22Rv1 (cell line): ENCODE measurements around the gene MSRB1.

ENCODE experiments used
- ZFX ChIP-seq: fragments of 450-650 bp; IDR thresholded peaks from 2 replicates; pipeline ENCODE4 v1.6.1; 2017; ENCODE audit warnings: antibody characterized with exemption, borderline replicate concordance
- TF ChIP-seq, protein P1 (sequence below): fragments of 450-650 bp; IDR thresholded peaks from 2 replicates; pipeline ENCODE4 v1.5.1; 2017; ENCODE audit warnings: mild to moderate bottlenecking

GRCh38 chr16:1938316-1938715, 4.7 kb downstream of the MSRB1 start:
- TF ChIP-seq, protein P1, sequence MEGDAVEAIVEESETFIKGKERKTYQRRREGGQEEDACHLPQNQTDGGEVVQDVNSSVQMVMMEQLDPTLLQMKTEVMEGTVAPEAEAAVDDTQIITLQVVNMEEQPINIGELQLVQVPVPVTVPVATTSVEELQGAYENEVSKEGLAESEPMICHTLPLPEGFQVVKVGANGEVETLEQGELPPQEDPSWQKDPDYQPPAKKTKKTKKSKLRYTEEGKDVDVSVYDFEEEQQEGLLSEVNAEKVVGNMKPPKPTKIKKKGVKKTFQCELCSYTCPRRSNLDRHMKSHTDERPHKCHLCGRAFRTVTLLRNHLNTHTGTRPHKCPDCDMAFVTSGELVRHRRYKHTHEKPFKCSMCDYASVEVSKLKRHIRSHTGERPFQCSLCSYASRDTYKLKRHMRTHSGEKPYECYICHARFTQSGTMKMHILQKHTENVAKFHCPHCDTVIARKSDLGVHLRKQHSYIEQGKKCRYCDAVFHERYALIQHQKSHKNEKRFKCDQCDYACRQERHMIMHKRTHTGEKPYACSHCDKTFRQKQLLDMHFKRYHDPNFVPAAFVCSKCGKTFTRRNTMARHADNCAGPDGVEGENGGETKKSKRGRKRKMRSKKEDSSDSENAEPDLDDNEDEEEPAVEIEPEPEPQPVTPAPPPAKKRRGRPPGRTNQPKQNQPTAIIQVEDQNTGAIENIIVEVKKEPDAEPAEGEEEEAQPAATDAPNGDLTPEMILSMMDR = no peak
- no peak for TF ChIP-seq ZFX
